ENCODE data around the gene ASB8. TPM values are rescaled to one million over a fixed set of nuclear protein-coding genes. Genes with fewer than 3 reads are reported as not detected.
"Not testable (repeated sequence)": the region's sequence is repeated elsewhere in the genome, so short reads cannot be mapped to it uniquely, and the experiment has no call there.

The ASB8 gene
- total RNA-seq, 1 donor, result 35.5 TPM

DNA sequence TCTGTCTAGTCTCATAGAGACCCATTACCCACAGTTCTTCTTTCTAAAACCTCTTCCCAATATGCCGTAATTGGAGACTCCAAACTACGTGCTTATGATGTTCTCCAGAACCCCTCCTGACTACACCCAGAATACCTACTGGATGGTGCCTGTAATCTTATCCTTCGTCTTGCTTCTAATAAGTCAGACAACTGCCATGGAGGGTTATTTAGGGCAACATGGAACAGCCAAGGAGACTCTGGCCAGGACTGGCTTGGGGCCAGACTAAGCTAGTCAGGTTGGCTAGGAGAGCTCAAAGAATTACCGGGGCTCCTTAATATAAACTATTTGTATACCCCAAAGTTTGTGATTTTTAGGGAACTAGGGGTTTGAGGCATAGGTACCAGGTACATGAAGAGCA is 31.3 kb downstream of the ASB8 start:
- Histone ChIP-seq H3K27ac (ENCODE audit: low read depth, low read length) (no peak overlapping the region), H3K9me3 (ENCODE audit: low read depth, low read length) (no peaks in the 10 kb centered on the region), H3K4me3 (ENCODE audit: insufficient read depth, low read length) (no peak overlapping the region), H3K36me3 (ENCODE audit: insufficient read depth, low read length) (peaks cover 59% of the 10 kb centered on the region), H3K4me1 (ENCODE audit: insufficient read depth, low read length) (no peaks in the 10 kb centered on the region), H4K20me1 (ENCODE audit: insufficient read depth, low read length) (peaks cover 3% of the 10 kb centered on the region), H3K27me3 (ENCODE audit: insufficient read depth, low read length) (no peaks in the 10 kb centered on the region), H2AFZ (ENCODE audit: low read length) (no peak overlapping the region), H3K79me2 (ENCODE audit: insufficient read depth, low read length) (peaks cover 19% of the 10 kb centered on the region), H3K4me2 (ENCODE audit: insufficient read depth, low read length) (no peak overlapping the region)
- TF ChIP-seq, protein P1, sequence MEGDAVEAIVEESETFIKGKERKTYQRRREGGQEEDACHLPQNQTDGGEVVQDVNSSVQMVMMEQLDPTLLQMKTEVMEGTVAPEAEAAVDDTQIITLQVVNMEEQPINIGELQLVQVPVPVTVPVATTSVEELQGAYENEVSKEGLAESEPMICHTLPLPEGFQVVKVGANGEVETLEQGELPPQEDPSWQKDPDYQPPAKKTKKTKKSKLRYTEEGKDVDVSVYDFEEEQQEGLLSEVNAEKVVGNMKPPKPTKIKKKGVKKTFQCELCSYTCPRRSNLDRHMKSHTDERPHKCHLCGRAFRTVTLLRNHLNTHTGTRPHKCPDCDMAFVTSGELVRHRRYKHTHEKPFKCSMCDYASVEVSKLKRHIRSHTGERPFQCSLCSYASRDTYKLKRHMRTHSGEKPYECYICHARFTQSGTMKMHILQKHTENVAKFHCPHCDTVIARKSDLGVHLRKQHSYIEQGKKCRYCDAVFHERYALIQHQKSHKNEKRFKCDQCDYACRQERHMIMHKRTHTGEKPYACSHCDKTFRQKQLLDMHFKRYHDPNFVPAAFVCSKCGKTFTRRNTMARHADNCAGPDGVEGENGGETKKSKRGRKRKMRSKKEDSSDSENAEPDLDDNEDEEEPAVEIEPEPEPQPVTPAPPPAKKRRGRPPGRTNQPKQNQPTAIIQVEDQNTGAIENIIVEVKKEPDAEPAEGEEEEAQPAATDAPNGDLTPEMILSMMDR (IDR thresholded peaks at IDR 0.05; ENCODE audit: extremely low read depth, low read depth, low read length), result no peak
- DNase-seq (ENCODE audit: insufficient read length, low spot score, missing footprints), result no peak

DNA sequence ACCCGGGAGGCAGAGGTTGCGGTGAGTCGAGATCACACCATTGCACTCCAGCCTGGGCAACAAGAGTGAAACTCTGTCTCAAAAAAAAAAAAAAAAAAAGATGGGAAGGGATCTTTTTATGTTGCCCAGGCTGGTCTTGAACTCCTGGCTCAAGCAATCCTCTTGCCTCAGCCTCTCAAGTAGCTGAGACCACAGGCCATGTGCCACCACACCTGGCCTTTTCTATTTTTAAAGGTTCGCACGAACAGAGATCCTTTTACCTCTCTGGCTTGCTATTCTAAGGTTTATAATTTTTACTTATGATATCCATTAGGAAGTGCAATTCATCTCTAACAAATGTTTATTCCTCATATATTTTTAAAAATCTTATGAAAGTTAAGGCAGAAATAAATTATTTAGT is 31.8 kb downstream of the ASB8 start:
- H3K27ac ChIP-seq (ENCODE audit: low read depth, low read length), result not testable (repeated sequence)
- peaks cover 55% of the 10 kb centered on the region for H3K36me3 ChIP-seq (ENCODE audit: insufficient read depth, low read length)

DNA sequence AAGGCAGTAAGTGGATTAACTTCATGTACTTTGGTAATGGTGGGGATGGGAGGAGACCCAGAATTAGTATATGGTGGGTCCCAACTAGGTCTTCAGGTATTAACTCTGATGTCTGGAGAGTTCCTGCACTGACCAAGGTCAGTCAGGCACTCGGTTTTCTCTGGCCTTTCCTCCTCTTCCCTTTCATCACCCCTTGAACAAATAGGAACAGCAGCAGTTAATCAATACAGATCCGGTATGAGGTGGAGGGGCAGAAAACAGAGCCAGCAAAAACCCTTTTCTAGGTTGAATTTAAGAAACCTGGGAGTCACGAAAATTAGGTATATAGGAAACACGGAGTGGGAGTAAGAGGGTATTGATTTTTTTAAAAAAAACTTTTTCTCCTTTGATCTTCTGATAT is 34.1 kb downstream of the ASB8 start:
- H4K20me1 ChIP-seq (ENCODE audit: insufficient read depth, low read length), result peaks cover 4% of the 10 kb centered on the region
- DNase-seq (ENCODE audit: insufficient read length, low spot score, missing footprints), result no peak
- H3K4me1 ChIP-seq (ENCODE audit: insufficient read depth, low read length), result peaks cover 14% of the 10 kb centered on the region
- no peak overlapping the region for H3K4me3 ChIP-seq (ENCODE audit: insufficient read depth, low read length)
- H3K79me2 ChIP-seq (ENCODE audit: insufficient read depth, low read length), result peaks cover 36% of the 10 kb centered on the region
- no peaks in the 10 kb centered on the region for H3K9me3 ChIP-seq (ENCODE audit: low read depth, low read length)
- no peak overlapping the region for H3K27ac ChIP-seq (ENCODE audit: low read depth, low read length)
- H3K4me2 ChIP-seq (ENCODE audit: insufficient read depth, low read length), result no peak overlapping the region
- no peaks in the 10 kb centered on the region for H3K27me3 ChIP-seq (ENCODE audit: insufficient read depth, low read length)
- no peak overlapping the region for H2AFZ ChIP-seq (ENCODE audit: low read length)
- TF ChIP-seq, protein P1 (IDR thresholded peaks at IDR 0.05; ENCODE audit: extremely low read depth, low read depth, low read length), result no peak
- peaks cover 42% of the 10 kb centered on the region for H3K36me3 ChIP-seq (ENCODE audit: insufficient read depth, low read length)

More for the DNA sequence above, 31.8 kb downstream of the ASB8 start:
- not testable (repeated sequence) for H3K9me3 ChIP-seq (ENCODE audit: low read depth, low read length); DNase-seq (ENCODE audit: insufficient read length, low spot score, missing footprints); H3K4me2 ChIP-seq (ENCODE audit: insufficient read depth, low read length); H3K27me3 ChIP-seq (ENCODE audit: insufficient read depth, low read length); H2AFZ ChIP-seq (ENCODE audit: low read length); H4K20me1 ChIP-seq (ENCODE audit: insufficient read depth, low read length); H3K4me1 ChIP-seq (ENCODE audit: insufficient read depth, low read length); H3K4me3 ChIP-seq (ENCODE audit: insufficient read depth, low read length)
- peaks cover 24% of the 10 kb centered on the region for H3K79me2 ChIP-seq (ENCODE audit: insufficient read depth, low read length)

DNA sequence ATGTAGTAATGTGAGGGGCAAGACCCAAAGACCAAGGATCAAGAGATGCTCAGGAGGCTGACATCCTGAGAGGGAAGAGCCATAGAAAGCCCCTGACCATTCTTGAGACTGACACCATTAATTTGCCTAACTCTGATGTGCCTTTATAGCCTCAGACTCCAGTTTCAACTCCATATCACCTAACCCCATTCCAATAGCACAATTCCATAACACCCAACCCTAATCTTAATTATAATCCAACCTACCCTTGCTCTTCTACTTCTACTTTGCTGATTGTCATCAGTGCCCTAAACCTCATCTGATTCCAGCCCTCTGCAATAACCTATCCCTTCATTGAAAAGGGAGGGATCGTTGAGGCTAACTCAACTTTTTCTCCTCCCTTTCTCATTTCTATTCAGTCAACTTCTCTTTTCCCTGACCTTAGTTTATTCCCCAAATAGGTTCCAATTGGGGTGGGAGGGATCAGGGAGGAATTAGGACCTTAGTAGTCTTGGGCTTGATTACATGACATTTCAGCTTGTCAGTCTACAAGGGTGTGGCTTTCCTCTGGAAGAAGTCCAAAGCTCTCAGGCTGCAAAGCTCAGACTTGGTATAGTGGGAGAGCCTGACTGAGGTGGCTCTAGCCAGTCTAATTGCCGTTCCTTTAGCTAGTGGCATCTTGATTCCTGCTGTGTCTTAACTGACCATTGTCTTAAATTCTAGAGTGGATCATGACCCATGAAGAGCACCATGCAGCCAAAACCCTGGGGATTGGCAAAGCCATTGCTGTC is 35.1 kb downstream of the ASB8 start:
- Histone ChIP-seq H3K9me3 (ENCODE audit: low read depth, low read length) (no peaks in the 10 kb centered on the region), H3K79me2 (ENCODE audit: insufficient read depth, low read length) (peaks cover 34% of the 10 kb centered on the region), H3K27ac (ENCODE audit: low read depth, low read length) (no peak overlapping the region), H2AFZ (ENCODE audit: low read length) (no peak overlapping the region), H3K4me3 (ENCODE audit: insufficient read depth, low read length) (no peak overlapping the region), H3K36me3 (ENCODE audit: insufficient read depth, low read length) (peaks cover 35% of the 10 kb centered on the region), H3K4me2 (ENCODE audit: insufficient read depth, low read length) (no peak overlapping the region), H3K4me1 (ENCODE audit: insufficient read depth, low read length) (peaks cover 14% of the 10 kb centered on the region), H3K27me3 (ENCODE audit: insufficient read depth, low read length) (peaks cover 3% of the 10 kb centered on the region), H4K20me1 (ENCODE audit: insufficient read depth, low read length) (peaks cover 4% of the 10 kb centered on the region)
- TF ChIP-seq, protein P1 (IDR thresholded peaks at IDR 0.05; ENCODE audit: extremely low read depth, low read depth, low read length), result no peak
- no peak for DNase-seq (ENCODE audit: insufficient read length, low spot score, missing footprints)
